ENCODE results near the gene UBE2V1.

UBE2V1 gene

GRCh38 chr20:50056951-50057713 is 55.8 kb downstream of the UBE2V1 start:
- Histone ChIP-seq H3K79me1 (replicated peaks; ENCODE audit: low read length, poor library complexity, severe bottlenecking) (no peaks in the 10 kb centered on the region), H3K9me3 (ENCODE audit: control insufficient read depth, low read length) (no peaks in the 10 kb centered on the region), H2AFZ (ENCODE audit: low read depth, low read length) (no peak overlapping the region), H3K4me1 (ENCODE audit: control insufficient read depth, insufficient read depth, low read depth, low read length) (peaks cover 23% of the 10 kb centered on the region), H2BK120ac (ENCODE audit: low read depth, low read length) (no peak overlapping the region), H3K4me3 (ENCODE audit: insufficient read depth in 1 of 2, low read depth in 1 of 2, low read length in 2 of 2) (no peak overlapping the region), H3K18ac (ENCODE audit: low read depth in 1 of 2, low read length in 2 of 2) (no peak overlapping the region), H3K27ac (ENCODE audit: low read length, poor library complexity, severe bottlenecking) (no peak overlapping the region), H3K36me3 (ENCODE audit: control insufficient read depth in 1 of 2, insufficient read depth in 2 of 2, low read depth in 1 of 2, low read length in 2 of 2) (no peaks in the 10 kb centered on the region), H2BK15ac (ENCODE audit: low read depth, poor library complexity, severe bottlenecking) (no peak overlapping the region), H4K8ac (ENCODE audit: low read length) (no peak overlapping the region), H3K27me3 (ENCODE audit: control insufficient read depth in 1 of 2, insufficient read depth in 1 of 2, low read length in 2 of 2) (peaks cover 0 to 16% of the 10 kb centered on the region in 2 experiments), H3K9ac (ENCODE audit: low read length) (no peak overlapping the region), H3K4ac (ENCODE audit: low read depth in 1 of 2, low read length in 2 of 2) (no peak overlapping the region), H3K14ac (ENCODE audit: low read length in 2 of 2) (no peak overlapping the region), H2BK12ac (ENCODE audit: low read length in 2 of 2) (peak overlapping the region in 1 of 2 experiments; percentile 79), H2BK5ac (ENCODE audit: low read depth, low read length, poor library complexity, severe bottlenecking) (no peak overlapping the region), H3K23ac (ENCODE audit: low read length in 2 of 2) (no peak overlapping the region), H3K4me2 (ENCODE audit: low read length, poor library complexity, severe bottlenecking) (no peak overlapping the region), H2AK5ac (ENCODE audit: low read length, severe bottlenecking) (peak overlapping the region; percentile 58), H4K91ac (ENCODE audit: low read length) (peak overlapping the region; percentile 0)
- DNase-seq, result no peak
- 93% methylated on average over 21 of the region's 21 CpGs for WGBS

- Histone ChIP-seq H2BK12ac (ENCODE audit: low read length in 2 of 2) (no peak overlapping the region), H2BK15ac (ENCODE audit: low read depth, poor library complexity, severe bottlenecking) (no peak overlapping the region), H3K79me1 (replicated peaks; ENCODE audit: low read length, poor library complexity, severe bottlenecking) (no peaks in the 10 kb centered on the region), H2AFZ (ENCODE audit: low read depth, low read length) (no peak overlapping the region), H3K4me2 (ENCODE audit: low read length, poor library complexity, severe bottlenecking) (no peak overlapping the region), H3K4me3 (ENCODE audit: insufficient read depth in 1 of 2, low read depth in 1 of 2, low read length in 2 of 2) (no peak overlapping the region), H3K14ac (ENCODE audit: low read length in 2 of 2) (no peak overlapping the region), H3K18ac (ENCODE audit: low read depth in 1 of 2, low read length in 2 of 2) (no peak overlapping the region), H3K9ac (ENCODE audit: low read length) (no peak overlapping the region), H3K4ac (ENCODE audit: low read depth in 1 of 2, low read length in 2 of 2) (no peak overlapping the region), H4K91ac (ENCODE audit: low read length) (no peak overlapping the region), H3K23ac (ENCODE audit: low read length in 2 of 2) (no peak overlapping the region), H3K36me3 (ENCODE audit: control insufficient read depth in 1 of 2, insufficient read depth in 2 of 2, low read depth in 1 of 2, low read length in 2 of 2) (no peaks in the 10 kb centered on the region), H3K4me1 (ENCODE audit: control insufficient read depth, insufficient read depth, low read depth, low read length) (peaks cover 23% of the 10 kb centered on the region), H3K27ac (ENCODE audit: low read length, poor library complexity, severe bottlenecking) (no peak overlapping the region), H2AK5ac (ENCODE audit: low read length, severe bottlenecking) (peak overlapping the region; percentile 5), H3K9me3 (ENCODE audit: control insufficient read depth, low read length) (no peaks in the 10 kb centered on the region), H4K8ac (ENCODE audit: low read length) (no peak overlapping the region), H3K27me3 (ENCODE audit: control insufficient read depth in 1 of 2, insufficient read depth in 1 of 2, low read length in 2 of 2) (peaks cover 0 to 16% of the 10 kb centered on the region in 2 experiments), H2BK5ac (ENCODE audit: low read depth, low read length, poor library complexity, severe bottlenecking) (no peak overlapping the region), H2BK120ac (ENCODE audit: low read depth, low read length) (no peak overlapping the region)
- DNase-seq, result no peak
- 98% methylated on average over 9 of the region's 9 CpGs for WGBS
These were observed 56.5 kb downstream of the UBE2V1 start for GRCh38 chr20:50056408-50056926.

GRCh38 chr20:50055524-50056083 is 57.3 kb downstream of the UBE2V1 start:
- 74% methylated on average over 11 of the region's 14 CpGs for WGBS

More at GRCh38 chr20:50055524-50056083, 57.3 kb downstream of the UBE2V1 start:
- peaks cover 0 to 16% of the 10 kb centered on the region in 2 experiments for H3K27me3 ChIP-seq (ENCODE audit: control insufficient read depth in 1 of 2, insufficient read depth in 1 of 2, low read length in 2 of 2)
- H4K91ac ChIP-seq (ENCODE audit: low read length), result no peak overlapping the region
- no peak overlapping the region for H2BK15ac ChIP-seq (ENCODE audit: low read depth, poor library complexity, severe bottlenecking)
- peaks cover 23% of the 10 kb centered on the region for H3K4me1 ChIP-seq (ENCODE audit: control insufficient read depth, insufficient read depth, low read depth, low read length)
- no peaks in the 10 kb centered on the region for H3K36me3 ChIP-seq (ENCODE audit: control insufficient read depth in 1 of 2, insufficient read depth in 2 of 2, low read depth in 1 of 2, low read length in 2 of 2)
- H3K4me2 ChIP-seq (ENCODE audit: low read length, poor library complexity, severe bottlenecking), result peak overlapping the region; percentile 49
- H3K4ac ChIP-seq (ENCODE audit: low read depth in 1 of 2, low read length in 2 of 2), result no peak overlapping the region
- no peak for DNase-seq
- H2AFZ ChIP-seq (ENCODE audit: low read depth, low read length), result no peak overlapping the region
- no peak overlapping the region for H3K23ac ChIP-seq (ENCODE audit: low read length in 2 of 2)
- H2BK12ac ChIP-seq (ENCODE audit: low read length in 2 of 2), result no peak overlapping the region
- H2BK5ac ChIP-seq (ENCODE audit: low read depth, low read length, poor library complexity, severe bottlenecking), result peak overlapping the region; percentile 60
- H3K27ac ChIP-seq (ENCODE audit: low read length, poor library complexity, severe bottlenecking), result peak overlapping the region; percentile 97
- no peak overlapping the region for H3K4me3 ChIP-seq (ENCODE audit: insufficient read depth in 1 of 2, low read depth in 1 of 2, low read length in 2 of 2)
- peak overlapping the region; percentile 43 for H3K9ac ChIP-seq (ENCODE audit: low read length)
- H3K9me3 ChIP-seq (ENCODE audit: control insufficient read depth, low read length), result no peaks in the 10 kb centered on the region
- no peak overlapping the region for H3K14ac ChIP-seq (ENCODE audit: low read length in 2 of 2)
- H3K79me1 ChIP-seq (replicated peaks; ENCODE audit: low read length, poor library complexity, severe bottlenecking), result no peaks in the 10 kb centered on the region
- H3K18ac ChIP-seq (ENCODE audit: low read depth in 1 of 2, low read length in 2 of 2), result peak overlapping the region in 1 of 2 experiments; percentile 3
- peak overlapping the region; percentile 74 for H2BK120ac ChIP-seq (ENCODE audit: low read depth, low read length)
- no peak overlapping the region for H2AK5ac ChIP-seq (ENCODE audit: low read length, severe bottlenecking)
- no peak overlapping the region for H4K8ac ChIP-seq (ENCODE audit: low read length)
